IMR-90 (cell line): ENCODE results near the gene RUBCN. TPM values are rescaled to one million over a fixed set of nuclear protein-coding genes. Genes with fewer than 3 reads are reported as not detected.
A peak's percentile ranks its signal among the peaks of the same experiment; 100 is the strongest.

Experiments used
- ATAC-seq: fragments of 200-7000 bp; cut with Tn5 transposase; 2 replicates; pipeline ENCODE4 v1.9.1; 2020; ENCODE audit warnings: low read depth, mild to moderate bottlenecking, moderate library complexity
- BruUV-seq: library from RNA; stranded (reverse); fragments of 400-500 nt; replicated peaks from 2 replicates; lab custom pipeline; 2021; lab: Mats Ljungman, UMichigan
- CTCF ChIA-PET: fragments of 300-600 bp; formaldehyde crosslinking; extraction: SDS; loops from one replicate; lab custom pipeline; 2021; ENCODE audit warnings: antibody characterized with exemption; lab: Yijun Ruan, JAX
- POLR2A ChIA-PET: fragments of 300-600 bp; sonication (Branson Sonifier 250); formaldehyde crosslinking; loops from one replicate; lab custom pipeline; 2022; ENCODE audit warnings: antibody characterized with exemption; ENCODE audit not compliant: unreplicated experiment; lab: Charles Lee
- DNase-seq: peaks from one replicate; pipeline ENCODE4 v3.0.0; 2013
- H2AFZ ChIP-seq: replicated peaks from 2 replicates; pipeline ENCODE3; 2013; ENCODE audit warnings: low read length, mild to moderate bottlenecking; ENCODE audit not compliant: poor library complexity
- H2AK5ac ChIP-seq: 2 replicates; pipeline ENCODE4 v1.6.1; 2013; ENCODE audit warnings: low read depth, low read length, inconsistent platforms
- H2AK9ac ChIP-seq: replicated peaks from 2 replicates; pipeline ENCODE3; 2013; ENCODE audit warnings: mild to moderate bottlenecking, low read depth, low read length, moderate library complexity; ENCODE audit not compliant: poor library complexity
- H2BK120ac ChIP-seq: 2 replicates; pipeline ENCODE4 v1.6.1; 2013; ENCODE audit warnings: low read depth, low read length, inconsistent platforms
- H2BK15ac ChIP-seq: 3 replicates; pipeline ENCODE4 v1.6.1; 2013; ENCODE audit warnings: low read depth, low read length, inconsistent platforms
- H2BK20ac ChIP-seq: 2 replicates; pipeline ENCODE4 v1.6.1; 2013; ENCODE audit warnings: low read depth, mild to moderate bottlenecking, inconsistent platforms, low read length, moderate library complexity
- H2BK5ac ChIP-seq: 2 replicates; pipeline ENCODE4 v1.6.1; 2013; ENCODE audit warnings: mild to moderate bottlenecking, low read depth, low read length, inconsistent platforms; ENCODE audit not compliant: poor library complexity, severe bottlenecking
- H3K14ac ChIP-seq: replicated peaks from 2 replicates; pipeline ENCODE4 v1.6.1; 2013; ENCODE audit warnings: low read depth, low read length, inconsistent platforms
- H3K18ac ChIP-seq: 2 replicates; pipeline ENCODE4 v1.6.1; 2013; ENCODE audit warnings: low read depth, low read length, control low read depth
- H3K23ac ChIP-seq: 2 replicates; pipeline ENCODE4 v1.6.1; 2013; ENCODE audit warnings: low read depth, low read length, inconsistent platforms
- H3K27ac ChIP-seq: 2 replicates; pipeline ENCODE4 v1.5.1; 2013; ENCODE audit warnings: mild to moderate bottlenecking, control low read depth, low read length; ENCODE audit not compliant: insufficient read depth
- H3K27me3 ChIP-seq: 2 replicates; pipeline ENCODE4 v1.6.1; 2013; ENCODE audit warnings: low read length; ENCODE audit not compliant: control insufficient read depth, insufficient read depth
- H3K36me3 ChIP-seq: 2 replicates; pipeline ENCODE4 v1.6.1; 2013; ENCODE audit warnings: low read length, mixed read lengths; ENCODE audit not compliant: control insufficient read depth, insufficient read depth
- H3K4ac ChIP-seq: 2 replicates; pipeline ENCODE4 v1.6.1; 2013; ENCODE audit warnings: low read depth, low read length, inconsistent platforms
- H3K4me1 ChIP-seq: 2 replicates; pipeline ENCODE4 v1.6.1; 2013; ENCODE audit warnings: low read length, mixed read lengths; ENCODE audit not compliant: control insufficient read depth, insufficient read depth
- H3K4me2 ChIP-seq: 2 replicates; pipeline ENCODE4 v1.6.1; 2013; ENCODE audit warnings: low read depth, mild to moderate bottlenecking, control low read depth, low read length, moderate library complexity
- H3K4me3 ChIP-seq: 2 replicates; pipeline ENCODE4 v1.5.1; 2013; ENCODE audit warnings: low read depth, mild to moderate bottlenecking, control low read depth, low read length, moderate library complexity; ENCODE audit not compliant: insufficient read depth
- H3K56ac ChIP-seq: 2 replicates; pipeline ENCODE4 v1.6.1; 2013; ENCODE audit warnings: low read length, inconsistent platforms; ENCODE audit not compliant: insufficient read depth; ENCODE audit errors: extremely low read depth
- H3K79me1 ChIP-seq, 2 experiments: 2 replicates each; pipeline ENCODE4 v1.6.1; 2013; ENCODE audit warnings: low read length in 2 of 2, inconsistent platforms in 1 of 2, low read depth in 1 of 2
- H3K9ac ChIP-seq: 2 replicates; pipeline ENCODE4 v1.6.1; 2013; ENCODE audit warnings: low read depth, low read length, control low read depth
- H3K9me1 ChIP-seq: 2 replicates; pipeline ENCODE4 v1.6.1; 2013; ENCODE audit warnings: low read length, inconsistent platforms; ENCODE audit not compliant: insufficient read depth
- H3K9me3 ChIP-seq: 2 replicates; pipeline ENCODE4 v1.6.1; 2013; ENCODE audit warnings: low read length; ENCODE audit not compliant: control insufficient read depth, insufficient read depth
- H4K20me1 ChIP-seq: 2 replicates; pipeline ENCODE4 v1.6.1; 2013; ENCODE audit warnings: low read length, inconsistent platforms; ENCODE audit not compliant: insufficient read depth
- H4K5ac ChIP-seq: 2 replicates; pipeline ENCODE4 v1.6.1; 2013; ENCODE audit warnings: mild to moderate bottlenecking, low read depth, low read length, control low read depth
- H4K8ac ChIP-seq, 2 experiments: 2 replicates each; pipeline ENCODE4 v1.6.1; 2013; ENCODE audit warnings: low read depth in 2 of 2, low read length in 2 of 2, control low read depth in 1 of 2, inconsistent platforms in 1 of 2
- H4K91ac ChIP-seq: 2 replicates; pipeline ENCODE4 v1.6.1; 2013; ENCODE audit warnings: low read depth, low read length, inconsistent platforms; ENCODE audit not compliant: insufficient read depth
- RCOR1 ChIP-seq: IDR thresholded peaks from 2 replicates; pipeline ENCODE4 v1.6.1; 2012; ENCODE audit warnings: mild to moderate bottlenecking, low read length, improper control_type of control experiment; ENCODE audit not compliant: insufficient replicate concordance
- RFX5 ChIP-seq: IDR thresholded peaks from 2 replicates; pipeline ENCODE4 v1.8.0; 2012; ENCODE audit warnings: low read depth, mild to moderate bottlenecking, low read length, moderate library complexity
- SMC3 ChIP-seq: fragments of 150-350 bp; IDR thresholded peaks from 2 replicates; pipeline ENCODE4 v1.6.1; 2016; ENCODE audit warnings: low read depth, mild to moderate bottlenecking, antibody characterized with exemption, low read length, moderate library complexity
- WGBS, 2 experiments: methylation state at CpG; one replicate each; pipeline versions ENCODE4 v1.1.5 to v1.1.7; 2013; ENCODE audit warnings: missing lambda C conversion rate in 2 of 2; ENCODE audit not compliant: insufficient read length in 1 of 2; ENCODE audit errors: extremely low coverage in 2 of 2; 5-methylcytosine and 5-hydroxymethylcytosine counted together
- dilution Hi-C: fragments of 300-500 bp; cut with HindIII; formaldehyde crosslinking; loops from one replicate; pipeline ENCODE4 v1.14.3; 2018; ENCODE audit warnings: low sequenced_read_pairs; ENCODE audit not compliant: unreplicated experiment
- in situ Hi-C: fragments of 300-500 bp; cut with MboI; formaldehyde crosslinking; loops from 3 replicates; pipeline ENCODE4 v1.14.3; 2019; ENCODE audit warnings: low sequenced_read_pairs, inconsistent platforms, mixed read lengths
- intact Hi-C: fragments of 100-400 bp; cut with micrococcal nuclease; formaldehyde crosslinking; loops from 2 replicates; pipeline ENCODE4 v1.10.0; 2022
- polyA plus RNA-seq, 3 experiments: library from polyadenylated mRNA; depleted of rRNA; stranded (reverse); fragments of >200 nt; gene quantifications; 2 replicates each; pipeline ENCODE4 v1.2.3, GENCODE V29; 2012; ENCODE audit warnings: low replicate concordance in 1 of 3
- total RNA-seq: library from RNA; depleted of rRNA; stranded (reverse); fragments of >200 nt; gene quantifications from 2 replicates; pipeline ENCODE4 v1.2.3, GENCODE V29; 2012
- TF ChIP-seq, protein P1 (sequence below): conservative IDR thresholded peaks from 2 replicates; pipeline ENCODE4 v1.5.1; 2012; ENCODE audit warnings: mild to moderate bottlenecking, low read depth, low read length, improper control_type of control experiment

RUBCN gene
- total and polyA plus RNA-seq, 2 of the 4 experiments (the other 2 are of a cell fraction), result 10.8 to 12.6 TPM

DNA sequence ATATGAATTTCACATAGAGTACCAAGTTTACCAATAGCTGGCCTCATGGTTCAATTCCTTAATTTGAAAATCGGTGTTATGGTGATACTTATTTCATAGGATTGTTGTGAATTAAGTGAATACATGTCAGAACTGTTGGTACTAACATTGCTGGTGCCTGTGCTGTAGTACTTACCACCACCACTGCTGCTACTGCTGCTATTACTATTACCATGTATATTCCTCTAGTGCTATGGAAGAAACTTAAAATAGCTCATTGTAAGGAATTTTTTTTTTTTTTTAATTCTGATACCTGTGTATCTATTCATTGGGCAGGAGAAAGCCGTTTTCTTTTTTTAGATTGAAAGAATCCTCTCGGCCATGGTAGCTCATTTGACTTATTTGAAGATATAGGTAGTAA is 16.6 kb upstream of the RUBCN start:
- TSS peak; percentile 25 for BruUV-seq
- Histone ChIP-seq H2AK9ac (no peak overlapping the region), H3K36me3 (peaks cover 5% of the 10 kb centered on the region), H3K27ac (no peak overlapping the region), H3K4ac (no peak overlapping the region), H4K91ac (no peak overlapping the region), H4K5ac (no peak overlapping the region), H3K4me2 (no peak overlapping the region), H4K8ac (no peak overlapping the region), H3K18ac (no peak overlapping the region), H4K20me1 (peaks cover 57% of the 10 kb centered on the region), H3K14ac (no peak overlapping the region), H3K4me3 (no peak overlapping the region), H2BK20ac (no peak overlapping the region), H2AK5ac (no peak overlapping the region), H2BK5ac (no peak overlapping the region), H3K56ac (no peak overlapping the region), H3K27me3 (no peaks in the 10 kb centered on the region), H3K79me1 (peaks cover 10 to 36% of the 10 kb centered on the region in 2 experiments; a peak in 3 of 4 replicates), H2BK15ac (no peak overlapping the region), H3K4me1 (peaks cover 4% of the 10 kb centered on the region), H3K9me3 (no peaks in the 10 kb centered on the region), H2AFZ (no peak overlapping the region), H3K9ac (no peak overlapping the region), H3K23ac (no peak overlapping the region), H2BK120ac (no peak overlapping the region), H3K9me1 (peaks cover 6% of the 10 kb centered on the region; the same call in 1 of the 2 replicates)
- DNase-seq (no peak), ATAC-seq (no peak)
- intact Hi-C loops, result no loop called here
- no peak for TF ChIP-seq RFX5
- TF ChIP-seq SMC3, result no peak
- TF ChIP-seq, protein P1, sequence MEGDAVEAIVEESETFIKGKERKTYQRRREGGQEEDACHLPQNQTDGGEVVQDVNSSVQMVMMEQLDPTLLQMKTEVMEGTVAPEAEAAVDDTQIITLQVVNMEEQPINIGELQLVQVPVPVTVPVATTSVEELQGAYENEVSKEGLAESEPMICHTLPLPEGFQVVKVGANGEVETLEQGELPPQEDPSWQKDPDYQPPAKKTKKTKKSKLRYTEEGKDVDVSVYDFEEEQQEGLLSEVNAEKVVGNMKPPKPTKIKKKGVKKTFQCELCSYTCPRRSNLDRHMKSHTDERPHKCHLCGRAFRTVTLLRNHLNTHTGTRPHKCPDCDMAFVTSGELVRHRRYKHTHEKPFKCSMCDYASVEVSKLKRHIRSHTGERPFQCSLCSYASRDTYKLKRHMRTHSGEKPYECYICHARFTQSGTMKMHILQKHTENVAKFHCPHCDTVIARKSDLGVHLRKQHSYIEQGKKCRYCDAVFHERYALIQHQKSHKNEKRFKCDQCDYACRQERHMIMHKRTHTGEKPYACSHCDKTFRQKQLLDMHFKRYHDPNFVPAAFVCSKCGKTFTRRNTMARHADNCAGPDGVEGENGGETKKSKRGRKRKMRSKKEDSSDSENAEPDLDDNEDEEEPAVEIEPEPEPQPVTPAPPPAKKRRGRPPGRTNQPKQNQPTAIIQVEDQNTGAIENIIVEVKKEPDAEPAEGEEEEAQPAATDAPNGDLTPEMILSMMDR, result no peak
- TF ChIP-seq RCOR1, result no peak
- in situ Hi-C loops, result no loop called here
- WGBS, 2 experiments, result no CpG with 5 or more reads among the region's 3 CpGs
- ChIA-PET CTCF (interaction anchor here (1.0 kb wide), 1 partner anchor 25 kb away, joined by 5 read pairs; no protein-coding TSS in a partner anchor), POLR2A (no interaction called here)
- dilution Hi-C loops, result no loop called here
